HG03103 (cell line): Measurements from ENCODE around the gene ALOX5.

Experiments
- ATAC-seq: cut with Tn5 transposase; IDR thresholded peaks from one replicate; pipeline ENCODE4 v1.9.1; 2021; ENCODE audit warnings: low read depth; ENCODE audit not compliant: unreplicated experiment

ALOX5 gene

GRCh38 chr10:45422866-45423659 lies 49.0 kb downstream of the ALOX5 start:
- no peak for ATAC-seq

DNA sequence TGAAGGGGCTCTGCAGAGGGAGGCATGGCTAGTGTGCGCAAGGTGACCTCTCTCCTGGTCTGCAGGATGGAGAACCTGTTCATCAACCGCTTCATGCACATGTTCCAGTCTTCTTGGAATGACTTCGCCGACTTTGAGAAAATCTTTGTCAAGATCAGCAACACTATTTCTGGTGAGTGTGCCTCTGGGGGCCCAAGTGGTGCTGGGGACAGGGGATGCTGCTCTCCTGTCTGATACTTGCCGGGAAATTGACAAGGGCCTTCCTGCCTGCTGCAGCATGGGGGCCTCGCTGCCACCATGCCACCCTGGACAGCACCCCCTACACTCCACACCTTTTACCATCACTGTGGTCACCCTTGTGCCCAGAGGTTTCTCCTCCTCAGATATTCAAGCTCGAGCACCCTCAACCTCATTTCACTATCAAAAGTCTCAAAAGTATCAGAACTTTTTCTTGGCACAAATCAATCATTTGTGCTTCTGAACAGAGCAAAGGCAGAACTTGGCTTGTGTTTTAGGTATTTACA lies 50.0 kb downstream of the ALOX5 start:
- no peak for ATAC-seq

DNA sequence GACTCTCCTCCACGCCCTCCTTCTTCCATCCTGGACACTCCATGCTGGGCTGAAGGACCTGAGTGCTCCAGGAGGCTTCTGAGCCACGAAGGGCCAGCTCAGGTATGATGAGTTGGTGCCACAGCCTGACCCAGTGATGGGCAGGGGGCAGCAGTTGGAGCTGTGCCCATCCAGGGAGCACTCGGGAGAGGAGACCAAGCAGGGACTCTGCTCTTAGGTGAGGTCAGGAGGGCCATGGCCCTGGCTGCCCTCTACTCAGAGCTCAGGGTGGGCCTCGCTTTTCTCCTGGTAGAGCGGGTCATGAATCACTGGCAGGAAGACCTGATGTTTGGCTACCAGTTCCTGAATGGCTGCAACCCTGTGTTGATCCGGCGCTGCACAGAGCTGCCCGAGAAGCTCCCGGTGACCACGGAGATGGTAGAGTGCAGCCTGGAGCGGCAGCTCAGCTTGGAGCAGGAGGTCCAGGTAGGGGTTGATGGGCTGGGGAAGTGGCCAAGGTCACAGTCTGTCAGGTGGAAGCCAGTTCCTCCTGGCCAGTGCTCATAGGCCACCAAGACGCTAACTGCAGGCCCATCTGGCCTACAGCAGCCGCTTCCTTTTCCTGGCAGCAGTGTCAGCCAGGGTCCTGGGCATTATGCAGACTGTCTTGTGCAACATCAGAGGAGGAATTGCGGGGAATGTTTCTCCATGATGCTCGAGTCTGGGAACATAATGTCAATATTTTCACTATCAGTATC lies 50.8 kb downstream of the ALOX5 start:
- no peak for ATAC-seq

- no peak for ATAC-seq
These were observed 51.9 kb downstream of the ALOX5 start for GRCh38 chr10:45425621-45426563.

DNA sequence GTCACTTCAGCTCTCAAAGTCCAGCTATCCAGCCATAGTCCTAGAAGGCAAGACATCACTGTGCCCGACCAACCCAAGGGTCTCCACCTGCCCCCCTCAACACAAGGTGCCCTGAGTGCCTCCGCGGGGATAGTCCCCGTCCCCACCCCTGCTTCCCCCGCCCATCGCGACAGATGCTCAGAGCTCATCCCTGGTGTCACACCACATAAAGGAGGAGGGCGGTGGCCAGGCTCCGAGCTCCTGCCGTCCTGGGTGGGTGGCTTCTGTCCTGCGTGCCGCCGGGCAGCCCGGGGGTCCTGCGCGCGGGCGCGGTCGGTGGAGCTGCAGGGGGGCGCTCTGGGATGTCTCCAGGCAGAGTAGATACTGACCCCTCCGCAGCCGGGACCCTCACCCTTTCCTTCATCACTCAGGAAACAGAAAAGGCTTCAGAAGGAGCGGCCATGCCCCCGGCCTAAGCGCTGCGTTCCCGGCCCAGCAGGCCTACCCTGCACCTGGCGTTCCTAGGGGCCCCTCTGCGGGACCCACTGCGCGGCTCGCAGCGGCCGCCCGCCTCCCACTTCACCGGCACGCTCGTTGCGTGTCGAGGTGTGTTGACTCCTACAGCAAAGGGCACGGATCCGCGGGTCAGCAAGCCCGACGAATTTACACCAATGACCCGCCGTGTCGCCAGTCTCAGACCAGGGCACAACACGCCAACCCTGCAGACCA lies 53.4 kb downstream of the ALOX5 start:
- ATAC-seq: no peak

GRCh38 chr10:45427970-45428366 lies 54.0 kb downstream of the ALOX5 start:
- no peak for ATAC-seq

- no peak for ATAC-seq
These were observed 54.8 kb downstream of the ALOX5 start for GRCh38 chr10:45428611-45429510.

- ATAC-seq: no peak
These were observed 55.8 kb downstream of the ALOX5 start for GRCh38 chr10:45429790-45430189.

GRCh38 chr10:45432113-45432512 lies 58.1 kb downstream of the ALOX5 start:
- ATAC-seq: no peak

DNA sequence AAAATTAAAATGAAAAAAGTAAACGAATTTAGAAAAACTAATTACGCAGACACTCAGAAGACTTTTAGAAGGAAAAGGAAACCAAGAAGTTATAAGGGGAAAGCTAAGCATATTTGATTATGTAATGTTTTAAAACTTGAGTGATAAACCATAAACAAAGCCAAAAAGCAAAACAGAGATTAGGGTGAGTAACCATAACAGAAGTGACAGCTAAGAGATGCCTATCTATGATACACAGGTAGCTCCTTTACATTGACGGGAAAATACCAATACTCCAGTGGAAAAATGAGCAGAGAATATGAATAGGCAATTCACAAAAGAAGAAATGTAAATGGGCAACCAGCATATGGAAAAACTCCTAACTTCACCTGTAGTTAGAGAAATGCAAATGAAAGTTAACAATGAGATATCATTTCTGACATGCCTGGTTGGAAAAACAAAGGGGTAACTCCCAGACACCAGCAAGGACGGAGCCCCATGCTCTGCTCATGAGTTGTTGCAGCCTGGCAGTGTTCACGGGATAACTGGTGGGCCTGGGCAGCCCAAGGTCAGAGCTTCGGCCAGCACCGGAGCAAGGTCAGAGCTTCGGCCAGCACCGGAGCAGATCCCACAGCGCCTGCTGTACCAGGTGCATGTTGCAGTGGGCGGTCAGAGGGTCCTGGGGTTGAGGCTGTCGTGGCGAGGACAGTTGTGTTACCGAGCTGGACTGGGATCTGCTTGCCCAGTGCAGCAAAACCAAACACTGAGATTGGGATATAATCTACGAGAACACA lies 58.9 kb downstream of the ALOX5 start:
- ATAC-seq: no peak

- peak; percentile 87 for ATAC-seq
These were observed 59.9 kb downstream of the ALOX5 start for GRCh38 chr10:45433716-45434469.

DNA sequence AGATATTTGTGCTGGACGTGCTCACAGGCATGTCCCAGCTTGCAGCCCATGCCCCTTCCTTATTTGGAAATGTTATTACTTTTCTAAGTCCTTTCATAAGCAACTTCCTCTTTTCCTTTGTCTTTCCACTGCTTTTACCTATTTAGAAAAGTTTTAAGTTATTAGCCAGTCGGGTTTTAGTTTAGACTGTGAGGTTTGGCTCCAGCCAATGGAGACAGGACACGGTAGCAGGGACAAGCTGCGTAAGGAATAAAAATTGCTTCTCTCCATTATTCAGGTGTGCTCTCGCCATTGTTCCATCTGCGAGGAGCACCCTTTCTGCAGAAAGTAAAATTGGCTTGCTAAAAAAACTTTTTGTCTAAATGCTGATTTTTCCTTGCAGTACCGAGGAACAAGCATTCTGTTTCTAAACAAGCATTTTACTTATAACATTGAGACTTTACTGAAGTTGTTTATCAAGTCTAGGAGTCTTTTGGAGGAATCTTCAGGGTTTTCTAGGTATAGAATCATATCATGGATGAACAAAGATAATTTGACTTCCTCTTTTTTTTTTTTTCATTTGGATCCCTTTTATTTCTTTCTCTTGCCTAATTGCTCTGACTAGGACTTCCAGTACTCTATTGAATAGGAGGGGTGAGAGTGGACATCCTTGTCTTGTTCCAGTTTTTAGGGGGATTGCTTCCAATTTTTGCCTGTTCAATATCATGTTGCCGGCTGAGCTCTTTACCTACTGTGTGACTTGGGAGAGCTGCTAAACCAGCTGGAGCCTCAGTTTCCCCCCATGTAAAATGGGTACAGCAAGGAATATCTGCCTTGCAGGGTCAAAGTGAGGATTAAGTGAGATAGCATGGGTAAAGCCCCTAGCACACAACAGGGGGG lies 63.8 kb downstream of the ALOX5 start:
- no peak for ATAC-seq

GRCh38 chr10:45438466-45439090 lies 64.6 kb downstream of the ALOX5 start:
- ATAC-seq: no peak

GRCh38 chr10:45439365-45439764 lies 65.3 kb downstream of the ALOX5 start:
- no peak for ATAC-seq

DNA sequence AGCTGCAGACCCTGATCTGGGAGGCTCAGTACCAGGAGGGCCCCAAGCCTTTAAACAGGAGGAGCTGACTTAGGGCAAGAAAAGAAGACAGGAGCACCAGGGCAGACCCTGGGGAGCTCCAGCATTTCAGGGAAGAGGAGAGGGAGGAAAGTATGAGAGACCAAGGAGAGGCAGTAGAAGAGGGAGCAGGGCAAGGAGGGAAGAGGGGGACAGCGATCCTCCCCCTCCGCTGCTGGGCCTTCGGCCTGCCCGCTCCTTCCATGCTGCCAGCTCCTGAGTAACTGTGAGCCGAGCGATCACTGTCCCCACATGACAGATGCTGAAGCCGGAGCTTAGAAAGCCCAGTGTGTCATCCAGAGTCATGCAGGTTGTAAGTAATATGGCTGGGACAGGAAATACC lies 65.9 kb downstream of the ALOX5 start:
- no peak for ATAC-seq

DNA sequence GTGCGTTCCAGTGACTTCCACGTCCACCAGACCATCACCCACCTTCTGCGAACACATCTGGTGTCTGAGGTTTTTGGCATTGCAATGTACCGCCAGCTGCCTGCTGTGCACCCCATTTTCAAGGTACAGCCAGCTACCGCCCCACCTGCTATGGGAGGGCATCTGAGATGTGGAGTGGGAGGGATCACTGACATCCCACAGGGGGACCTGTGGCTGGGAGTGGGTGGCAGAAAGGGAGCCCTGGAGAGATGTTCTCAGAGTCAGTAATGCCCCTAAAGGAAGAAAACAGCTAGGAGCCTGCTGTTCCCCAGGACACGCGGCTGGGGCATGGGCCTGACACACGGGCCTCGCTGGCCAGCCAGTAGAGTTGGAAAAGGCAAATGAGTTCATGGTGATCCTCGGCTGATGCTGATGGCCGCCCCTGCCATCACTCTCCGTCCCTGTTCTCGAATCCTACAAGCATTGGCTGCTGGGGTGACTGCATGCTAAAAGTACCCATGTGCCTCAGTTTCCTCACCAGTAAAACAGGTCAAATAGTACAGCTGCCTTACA lies 66.6 kb downstream of the ALOX5 start:
- no peak for ATAC-seq
